GM10266 (cell line): ENCODE measurements around the gene EIF2B5.
"Not testable (repeated sequence)": the region's sequence is repeated elsewhere in the genome, so short reads cannot be mapped to it uniquely, and the experiment has no call there.

Experiments used
- DNase-seq: peaks from one replicate; pipeline ENCODE4 v3.0.0; 2012; ENCODE audit errors: extremely low spot score
- CTCF ChIP-seq: IDR thresholded peaks from 2 replicates; pipeline ENCODE4 v1.5.1; 2012; ENCODE audit warnings: mild to moderate bottlenecking, low read depth; ENCODE audit not compliant: control insufficient read depth, insufficient read depth; ENCODE audit errors: missing control alignments

The EIF2B5 gene

DNA sequence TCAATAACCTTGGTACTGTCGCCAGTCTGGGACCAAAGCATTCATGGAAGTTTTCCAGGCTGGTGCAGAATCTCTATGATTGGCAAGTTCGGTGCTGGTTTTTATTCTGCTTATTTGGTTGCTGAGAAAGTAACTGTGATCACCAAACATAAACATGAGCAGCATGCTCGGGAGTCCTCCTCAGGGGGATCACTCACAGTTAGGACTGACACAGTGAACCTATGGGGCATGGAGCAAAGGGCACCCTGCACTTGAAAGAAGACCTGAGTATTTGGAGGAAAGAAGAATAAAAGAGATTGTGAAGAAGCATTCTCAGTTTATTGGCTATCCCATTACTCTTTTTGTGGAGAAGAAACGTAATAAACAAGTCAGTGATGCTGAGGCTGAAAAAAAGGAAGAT is 19.1 kb upstream of the EIF2B5 start:
- TF ChIP-seq CTCF: no peak
- DNase-seq: no peak

- no peak for TF ChIP-seq CTCF
- no peak for DNase-seq
Measured at GRCh38 chr3:184117636-184118035, 17.5 kb upstream of the EIF2B5 start.

- not testable (repeated sequence) for DNase-seq
Measured at GRCh38 chr3:184121031-184121430, 14.1 kb upstream of the EIF2B5 start.

DNA sequence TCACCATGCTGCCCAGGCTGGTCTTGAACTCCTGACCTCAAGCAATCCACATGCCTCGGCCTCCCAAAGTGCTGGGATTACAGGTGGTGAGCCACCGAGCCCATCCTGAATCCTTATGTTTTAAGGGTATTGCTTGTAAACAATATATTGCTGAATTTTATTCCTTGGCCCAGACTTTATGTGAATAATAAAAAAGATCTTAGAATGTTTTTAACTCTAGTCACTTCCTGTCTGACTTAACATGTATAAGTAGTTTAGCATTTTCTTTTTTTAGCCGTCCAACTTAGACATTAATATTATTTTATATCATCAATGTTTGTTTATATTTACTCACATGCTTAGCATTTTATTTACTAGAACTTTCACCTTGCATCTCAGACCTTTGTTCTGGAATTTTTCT is 9.2 kb upstream of the EIF2B5 start:
- no peak for DNase-seq
- TF ChIP-seq CTCF: no peak

GRCh38 chr3:184129012-184129411 is 6.1 kb upstream of the EIF2B5 start:
- DNase-seq: no peak
- peak; percentile 65 for TF ChIP-seq CTCF

DNA sequence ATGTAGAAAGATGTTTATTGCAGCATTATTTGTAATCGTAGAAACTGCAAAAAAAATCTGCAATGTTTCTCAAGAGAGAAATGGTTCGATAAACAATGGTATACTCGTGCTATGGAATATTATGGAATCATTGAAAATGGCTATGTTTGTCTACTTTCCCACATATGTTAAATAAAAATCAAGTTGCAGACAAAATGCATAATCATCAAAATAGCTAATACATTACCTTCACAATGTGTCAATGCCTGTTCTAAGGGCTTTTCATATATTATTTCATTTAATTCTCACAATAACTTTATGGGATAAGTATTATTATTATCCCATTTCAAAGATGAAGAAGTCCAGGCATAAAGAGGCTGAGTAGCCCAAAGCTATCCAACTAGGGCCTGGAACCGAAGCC is 2.2 kb upstream of the EIF2B5 start:
- TF ChIP-seq CTCF: no peak
- no peak for DNase-seq

DNA sequence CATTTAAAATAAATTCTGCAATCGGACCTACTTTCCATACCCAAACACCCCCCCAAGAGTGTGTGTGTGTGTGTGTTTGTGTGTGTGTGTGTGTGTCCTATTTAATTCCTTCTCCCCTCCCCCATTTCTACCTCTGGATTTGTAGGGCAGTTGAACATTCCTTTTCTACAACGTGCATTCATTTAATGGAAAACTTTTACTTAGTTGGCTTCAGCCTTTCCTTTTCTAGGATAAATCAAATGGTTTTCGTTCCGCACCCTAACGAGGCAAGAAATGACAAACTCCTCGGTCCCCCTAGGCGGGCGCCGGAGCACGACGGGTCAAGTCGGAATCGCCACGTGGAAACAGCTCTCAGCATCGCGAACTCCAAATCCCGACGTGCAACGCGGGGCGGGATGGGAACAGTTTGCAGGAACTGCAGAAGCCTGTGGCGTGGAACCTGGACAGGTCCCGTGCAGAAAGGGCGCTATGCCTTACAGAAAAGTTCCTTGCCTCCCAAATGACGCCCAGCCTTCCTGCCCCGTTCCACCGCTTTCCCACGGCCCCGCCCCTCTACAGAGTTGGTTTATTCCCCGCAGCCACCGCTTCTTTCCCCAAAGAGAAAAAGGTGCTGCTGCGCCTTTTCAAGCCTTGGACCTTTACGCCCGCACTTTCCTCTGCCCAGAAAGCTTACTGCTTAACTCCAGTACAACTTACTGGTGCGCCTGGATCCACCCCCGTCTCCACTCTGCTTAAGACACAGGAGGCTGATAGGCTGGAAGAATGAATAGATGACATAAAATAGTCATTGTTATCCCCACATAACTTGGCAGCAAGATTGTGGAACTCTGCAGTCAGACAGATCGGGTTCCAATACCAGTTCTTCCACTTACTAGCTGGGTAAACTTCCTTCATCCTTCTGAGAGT is 1.1 kb upstream of the EIF2B5 start:
- TF ChIP-seq CTCF: no peak
- peak; percentile 74 for DNase-seq
